NCI-H345 (cell line): ENCODE results near the gene RNF113B.
A peak's percentile ranks its signal among the peaks of the same experiment; 100 is the strongest.

Source experiments
- DNase-seq: peaks from one replicate; lab custom pipeline; 2025; lab: John Stamatoyannopoulos, UW

Gene RNF113B

DNA sequence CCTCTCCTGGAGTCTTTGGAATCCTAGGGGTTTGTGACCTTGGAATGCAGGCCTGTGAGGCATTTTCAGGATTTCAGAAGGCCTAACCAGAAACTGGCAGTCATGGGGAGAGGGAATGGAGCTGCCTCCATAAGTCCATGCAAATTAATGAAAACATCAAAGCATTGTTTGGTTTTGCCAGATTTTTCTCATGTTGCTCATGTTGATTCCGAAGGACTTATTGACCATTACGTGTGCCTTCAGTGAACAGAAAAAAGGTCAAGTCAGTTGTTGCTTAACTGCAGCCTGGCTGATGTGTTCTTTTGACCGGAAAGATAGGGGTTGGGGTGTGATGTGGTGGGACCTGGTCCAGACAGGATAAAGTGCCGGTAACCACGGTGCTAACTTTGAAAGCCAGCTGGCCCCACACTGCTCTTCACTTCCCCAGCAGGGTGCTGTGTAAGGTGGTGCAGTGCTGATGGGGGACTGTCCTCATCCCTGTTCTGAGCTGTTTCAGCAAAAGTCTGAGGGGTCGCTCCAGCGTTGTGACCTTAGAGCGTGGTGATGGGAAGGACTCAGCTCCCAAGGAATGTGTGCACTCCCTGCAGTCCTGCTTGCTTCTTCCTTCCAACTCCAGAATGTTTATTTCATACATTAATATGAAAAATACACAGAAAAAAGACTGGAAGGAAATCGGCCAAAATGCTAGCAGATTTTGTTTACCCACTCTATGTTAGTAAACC, 3.5 kb downstream of the RNF113B start:
- no peak for DNase-seq

DNA sequence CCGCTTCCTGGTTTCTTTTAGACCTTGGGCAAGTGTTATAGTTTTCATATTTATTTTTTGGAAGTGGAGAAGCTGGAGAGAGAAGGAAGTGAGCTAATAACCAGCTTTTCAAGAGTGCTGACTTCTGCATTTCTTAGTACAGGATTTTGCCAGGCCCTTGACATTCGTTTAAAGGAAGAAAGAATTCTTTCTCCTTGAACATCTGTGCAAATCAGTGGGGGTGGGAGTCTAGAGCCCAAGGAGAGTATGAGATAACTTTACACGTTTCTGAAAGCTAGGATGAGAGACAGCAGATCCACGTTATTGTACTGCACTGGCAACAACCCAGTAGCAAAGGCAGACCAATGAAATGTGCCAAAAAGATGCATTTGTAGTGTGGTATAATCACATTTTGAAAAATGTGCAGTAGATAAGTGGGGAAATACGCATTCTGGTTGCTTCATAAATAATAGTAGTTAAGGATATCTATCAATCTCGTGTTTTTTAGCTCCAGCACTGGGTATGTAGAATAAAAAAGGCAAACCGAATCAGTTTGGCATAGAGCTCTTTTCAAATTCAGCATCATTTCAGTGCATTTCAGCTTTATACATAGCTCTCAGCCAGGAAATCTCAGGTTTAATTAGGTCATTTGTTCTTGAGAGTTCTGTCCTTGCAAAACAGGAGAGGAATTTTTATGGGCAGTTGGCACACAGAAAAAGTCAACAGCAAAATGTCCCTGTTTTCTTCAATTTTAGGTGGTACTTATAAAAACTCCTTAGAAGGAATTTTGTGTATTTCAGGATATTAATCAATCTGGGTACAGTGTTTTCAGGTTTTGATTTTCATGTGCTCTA, 4.3 kb downstream of the RNF113B start:
- DNase-seq: no peak

DNA sequence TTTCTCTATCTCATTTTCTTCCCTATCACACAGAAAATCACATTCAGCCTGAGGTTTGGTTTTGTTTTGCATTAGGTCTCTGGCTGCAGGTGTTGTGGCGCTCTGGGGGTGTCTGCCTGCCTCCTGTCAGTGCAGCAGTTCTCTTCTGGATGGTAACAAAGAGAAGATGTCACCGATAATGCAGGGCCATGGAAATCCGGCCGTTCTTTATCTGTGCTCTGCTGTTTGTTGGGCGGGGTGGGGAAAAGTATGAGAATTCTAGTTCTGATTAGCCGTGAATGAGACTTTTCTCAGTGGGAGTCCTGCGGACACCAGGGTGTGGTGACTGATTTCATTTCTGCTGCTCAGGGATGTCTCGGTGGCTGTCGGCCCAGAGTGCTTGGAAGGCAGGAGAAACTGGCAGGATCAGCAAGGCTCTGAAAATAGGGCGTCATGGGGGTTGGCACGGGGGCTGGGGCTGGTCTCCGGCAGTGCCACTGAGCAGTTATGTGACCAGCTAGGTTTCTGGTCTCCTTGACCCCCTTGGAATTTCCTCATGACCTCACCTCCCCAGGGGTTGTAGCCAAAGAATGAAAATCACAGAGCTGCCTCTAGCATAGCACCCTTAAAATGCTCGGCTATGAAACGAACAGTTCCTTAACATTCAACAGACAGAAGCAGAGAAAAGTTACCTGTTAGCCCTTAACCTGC, 5.0 kb downstream of the RNF113B start:
- no peak for DNase-seq

DNA sequence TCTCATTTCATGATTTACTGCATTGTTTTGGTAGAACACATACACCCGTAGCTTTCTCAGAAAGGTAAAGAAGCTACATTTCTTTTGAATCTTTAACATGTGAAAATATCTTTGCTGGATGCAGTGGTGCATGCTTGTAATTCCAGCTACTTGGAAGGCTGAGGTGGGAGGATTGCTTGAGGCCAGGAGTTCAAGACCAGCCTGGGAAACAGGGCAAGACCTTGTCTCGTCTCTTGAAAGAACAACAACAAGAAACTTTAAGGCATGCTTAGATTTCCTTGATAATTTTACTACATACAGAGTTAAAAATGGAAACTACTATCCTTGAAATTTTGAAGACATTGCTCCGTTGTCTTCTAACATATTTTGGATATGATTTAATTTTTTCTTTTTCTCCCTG, 7.7 kb downstream of the RNF113B start:
- no peak for DNase-seq

DNA sequence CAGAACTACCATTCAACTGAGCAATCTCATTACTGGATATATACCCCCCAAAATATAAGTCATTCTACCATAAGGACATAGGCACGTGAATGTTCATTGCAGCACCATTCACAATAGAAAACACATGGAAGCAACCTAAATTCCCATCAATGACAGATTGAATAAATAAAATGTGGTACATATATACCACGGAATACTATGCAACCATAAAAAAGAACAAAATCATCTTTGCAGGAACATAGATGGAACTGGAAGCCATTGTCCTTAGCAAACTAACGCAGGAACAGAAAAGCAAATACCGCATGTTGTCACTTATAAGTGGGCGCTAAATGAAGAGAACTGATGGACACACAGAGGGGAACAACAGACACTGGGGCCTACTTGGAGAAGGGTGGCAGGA, 14.1 kb downstream of the RNF113B start:
- DNase-seq: no peak

DNA sequence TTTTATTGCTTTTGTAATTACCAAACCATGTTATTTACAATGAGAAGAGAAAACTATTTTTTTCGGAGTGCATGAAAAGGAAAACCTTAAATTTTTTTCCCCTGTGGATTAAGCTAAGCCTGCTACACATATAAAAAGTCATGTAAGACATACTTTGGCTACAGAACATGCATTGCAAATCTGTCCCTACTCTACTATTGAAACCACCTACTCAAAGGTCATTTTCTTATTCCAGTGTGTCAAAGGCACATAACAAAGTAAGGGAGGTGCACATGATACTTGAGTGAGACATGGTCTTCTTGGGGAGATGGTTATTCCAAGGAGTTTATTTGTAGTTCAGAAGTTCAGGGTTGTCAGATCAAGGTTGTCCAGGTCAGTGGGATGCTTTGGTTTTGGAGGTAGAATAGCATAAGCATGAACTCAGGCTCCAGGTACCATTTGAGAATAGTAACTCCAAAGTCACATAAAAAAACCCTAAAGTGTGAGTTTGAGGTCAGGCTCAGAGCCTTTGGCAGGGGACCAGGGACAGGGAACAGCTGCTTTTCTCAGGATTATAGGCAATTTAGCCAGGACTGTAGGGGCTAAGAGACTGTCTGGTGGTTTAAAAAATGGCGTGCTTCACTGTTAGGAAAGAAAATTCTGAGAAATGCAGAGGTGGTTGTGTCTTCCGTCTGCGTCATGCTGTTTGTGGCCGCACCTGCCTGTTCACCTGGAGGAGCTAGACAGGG, 18.7 kb downstream of the RNF113B start:
- no peak for DNase-seq

DNA sequence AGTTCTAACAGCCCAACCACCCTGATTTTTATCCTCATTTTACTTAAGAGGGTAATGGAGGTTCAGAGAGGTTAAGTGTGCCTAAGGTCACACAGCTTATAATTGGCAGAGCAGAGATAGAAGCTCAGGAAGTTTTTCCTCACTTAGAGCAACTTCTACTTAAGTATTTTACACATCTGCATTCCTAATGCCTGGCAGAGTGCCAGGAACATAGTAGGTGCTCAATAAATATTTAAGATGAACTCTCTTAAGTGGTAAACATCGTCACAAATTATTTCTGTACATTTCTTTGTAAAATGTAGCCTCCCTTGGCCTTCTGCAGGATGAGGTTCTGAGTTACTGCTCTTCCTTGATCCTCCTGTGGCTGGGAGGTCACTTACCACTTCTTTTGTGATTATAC, 19.5 kb downstream of the RNF113B start:
- no peak for DNase-seq

DNA sequence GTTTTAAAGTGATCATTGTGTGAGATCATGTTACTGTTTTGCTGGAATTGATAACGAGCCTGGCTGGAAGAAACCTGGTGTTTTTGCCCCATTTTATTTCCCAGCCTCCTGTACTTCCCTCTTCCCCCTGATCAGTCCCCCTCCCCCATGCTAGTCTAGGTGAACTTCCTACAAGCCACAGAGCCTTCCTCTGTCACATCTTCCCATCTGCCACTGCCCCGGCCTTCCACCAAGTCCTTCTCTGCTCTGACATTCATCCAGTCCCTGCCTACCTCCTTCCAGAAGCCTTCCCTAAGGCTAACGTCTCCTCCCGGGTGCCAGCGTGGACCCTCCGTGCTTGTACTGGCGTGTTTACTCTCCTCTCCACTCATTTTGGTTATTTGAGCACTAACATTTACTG, 19.9 kb downstream of the RNF113B start:
- no peak for DNase-seq

DNA sequence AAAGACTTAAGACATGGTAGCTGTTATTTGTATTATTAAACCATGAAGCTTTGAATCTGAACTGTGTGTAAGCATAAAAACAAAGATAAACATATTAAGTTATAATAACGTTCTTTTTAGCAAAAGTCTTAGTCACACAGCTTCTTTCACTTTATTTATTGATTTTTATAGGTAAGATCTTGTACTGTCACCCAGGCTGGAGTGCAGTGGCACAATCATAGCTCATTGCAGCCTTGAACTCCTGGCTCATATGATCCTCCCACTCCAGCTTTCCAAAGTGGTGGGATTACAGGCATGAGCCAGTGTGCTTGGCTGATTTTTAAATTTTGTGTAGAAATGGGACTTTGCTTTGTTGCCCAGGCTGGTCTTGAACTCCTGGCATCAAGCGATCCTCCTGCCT, 20.8 kb downstream of the RNF113B start:
- DNase-seq: no peak

DNA sequence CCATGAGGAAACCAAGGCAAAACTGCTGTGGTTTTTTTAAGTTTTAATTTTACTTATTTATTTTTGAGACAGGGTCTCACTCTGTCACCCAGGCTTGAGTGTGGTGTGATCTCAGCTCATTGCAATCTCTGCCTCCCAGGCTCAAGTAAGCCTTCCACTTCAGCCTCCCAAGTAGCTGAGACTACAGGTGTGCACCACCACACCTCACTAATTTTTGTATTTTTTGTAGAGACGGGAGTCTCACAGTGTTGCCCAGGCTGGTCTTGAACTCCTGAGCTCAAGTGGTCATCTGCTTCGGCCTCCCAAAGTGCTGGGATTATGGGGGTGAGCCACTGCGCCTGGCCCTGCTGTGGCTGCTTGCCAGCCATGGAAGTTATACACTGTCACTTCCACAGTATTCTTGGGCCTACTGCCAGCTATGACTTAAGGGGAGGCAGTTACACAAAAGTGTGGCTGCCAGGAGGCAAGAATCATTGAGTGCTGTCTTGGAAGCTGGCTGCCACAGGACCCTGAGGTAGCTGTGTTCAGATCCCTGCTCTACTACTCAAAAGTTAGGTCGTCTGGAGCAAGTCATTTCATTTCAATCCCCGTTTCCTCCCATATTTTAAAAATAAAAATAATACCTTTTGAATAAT, 21.5 kb downstream of the RNF113B start:
- DNase-seq: no peak

DNA sequence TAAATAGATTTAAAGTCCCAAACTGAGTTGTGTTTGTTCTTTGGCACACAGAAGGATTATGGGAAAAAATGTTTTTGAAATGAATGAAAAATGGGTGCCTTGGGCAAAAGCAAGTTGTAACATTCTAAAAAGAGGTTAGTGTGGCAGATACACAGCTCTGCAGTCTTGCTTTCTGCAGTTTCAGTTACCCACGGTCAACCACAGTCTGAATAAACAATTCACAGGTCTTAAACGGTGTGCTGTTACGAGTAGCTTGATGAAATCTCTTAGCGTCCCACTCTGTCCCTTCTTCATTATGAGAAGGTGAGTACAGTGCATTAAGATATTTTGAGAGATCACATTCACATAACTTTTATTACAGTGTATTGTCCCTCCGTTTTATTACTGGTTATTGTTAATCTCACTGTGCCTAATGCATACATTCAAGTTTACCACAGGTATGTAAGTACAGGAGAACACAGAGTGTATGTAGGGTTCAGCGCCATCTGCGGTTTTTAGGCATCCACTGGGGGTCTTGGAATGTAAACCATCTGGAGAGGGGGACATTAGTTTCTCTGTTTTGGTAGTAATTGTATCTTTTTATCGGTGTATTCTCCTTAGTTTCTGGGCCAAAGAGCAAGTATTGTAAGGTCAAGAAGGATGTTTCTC, 26.1 kb downstream of the RNF113B start:
- no peak for DNase-seq

DNA sequence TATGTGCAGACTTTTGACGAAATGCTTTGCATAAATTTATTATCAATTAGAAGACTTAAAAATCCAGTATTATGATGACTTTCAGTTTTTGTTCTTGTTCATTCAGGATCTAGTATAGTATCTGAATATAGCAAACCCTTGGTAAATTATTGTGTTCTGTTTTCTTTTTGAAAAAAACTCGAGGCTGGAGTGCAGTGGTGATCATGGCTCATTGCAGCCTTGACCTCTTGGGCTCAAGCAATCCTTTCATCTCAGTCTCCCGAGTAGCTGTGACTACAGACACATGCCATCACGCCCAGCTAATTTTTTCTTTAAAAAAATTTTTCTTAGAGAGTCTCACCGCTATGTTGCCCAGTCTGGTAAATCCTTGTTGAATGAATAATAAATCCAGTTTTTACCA, 29.5 kb downstream of the RNF113B start:
- no peak for DNase-seq

DNA sequence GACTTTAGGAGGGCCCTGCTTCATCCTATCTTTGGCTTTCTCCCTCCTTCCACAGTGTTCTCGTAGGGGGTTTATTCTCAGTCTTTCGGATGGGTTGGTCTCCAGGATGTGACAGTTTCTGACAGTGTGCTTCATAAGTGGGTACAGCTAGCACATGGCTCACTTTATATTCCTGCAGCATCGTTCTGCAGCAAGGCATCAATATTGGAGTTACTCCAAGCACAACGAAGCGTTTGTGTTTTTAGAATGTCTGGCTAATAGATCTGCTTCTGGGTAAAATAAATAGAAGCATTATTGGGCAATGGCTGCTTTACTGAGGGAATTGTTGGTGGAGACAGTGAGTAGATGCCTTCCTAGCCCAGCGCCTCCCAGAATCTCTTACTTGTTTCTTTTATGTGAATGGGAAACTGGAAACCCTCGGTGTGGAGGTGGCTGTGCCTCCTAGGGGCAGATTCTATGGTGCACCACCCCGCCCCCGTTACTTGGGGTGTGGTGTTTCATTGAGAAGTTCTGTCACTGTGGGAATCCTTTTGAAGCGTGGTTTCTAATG, 32.2 kb downstream of the RNF113B start:
- DNase-seq: peak; percentile 45

DNA sequence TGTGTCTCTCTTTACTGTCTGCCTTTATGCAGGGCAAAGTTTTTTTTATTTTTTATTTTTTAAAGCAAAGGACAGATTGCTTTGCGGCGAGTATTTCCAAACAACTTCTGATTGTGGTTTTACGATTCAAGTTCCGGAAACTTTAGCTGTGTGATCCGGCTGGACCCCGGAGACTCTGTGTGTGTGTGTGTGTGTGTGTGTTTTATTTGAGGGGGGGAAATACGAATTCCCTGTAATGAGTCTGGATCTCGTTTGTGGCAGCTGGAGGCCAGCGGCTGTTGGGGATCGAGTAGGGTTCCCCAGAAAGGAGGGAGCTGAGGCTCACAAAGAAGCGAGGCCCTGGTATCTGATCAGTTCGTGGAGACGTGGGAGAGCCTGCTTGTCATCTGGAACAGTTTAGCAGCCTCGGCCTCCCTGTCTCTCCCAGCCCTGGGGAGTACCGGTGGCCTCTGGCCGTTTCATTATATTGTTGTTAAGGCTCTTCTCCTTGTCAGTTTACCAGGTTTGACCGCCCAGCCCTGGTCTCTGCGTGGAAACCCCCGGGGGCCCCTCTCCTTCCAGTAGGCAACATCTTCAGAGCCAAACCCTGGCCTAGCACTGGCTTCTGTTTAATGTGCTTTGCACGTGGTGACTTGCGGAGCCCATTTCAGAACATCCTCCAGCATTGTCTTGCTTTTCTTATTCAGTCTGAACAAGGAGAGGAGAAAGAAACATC, 32.9 kb downstream of the RNF113B start:
- no peak for DNase-seq

DNA sequence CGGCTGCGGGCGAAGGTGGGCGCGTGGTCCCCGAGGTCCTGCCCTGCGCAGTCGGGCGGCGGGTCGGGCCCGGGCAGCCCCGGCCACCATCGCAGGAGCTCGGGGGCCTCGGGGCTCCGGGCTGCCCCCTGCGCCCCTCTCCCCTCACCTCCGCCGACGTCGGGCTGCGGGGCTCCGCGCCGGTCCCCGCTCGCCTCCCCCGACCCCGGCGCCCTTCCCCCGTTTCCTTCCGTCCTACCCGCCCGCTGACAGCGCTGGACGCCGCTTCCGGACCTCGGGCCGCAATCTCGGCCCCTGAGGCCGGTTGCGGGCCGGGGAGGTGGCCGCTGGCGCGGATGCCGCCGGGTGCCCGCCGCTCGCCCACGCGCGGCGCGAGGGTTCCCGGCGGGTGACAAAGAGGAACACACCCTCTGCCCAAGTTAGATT, 33.5 kb downstream of the RNF113B start:
- no peak for DNase-seq

DNA sequence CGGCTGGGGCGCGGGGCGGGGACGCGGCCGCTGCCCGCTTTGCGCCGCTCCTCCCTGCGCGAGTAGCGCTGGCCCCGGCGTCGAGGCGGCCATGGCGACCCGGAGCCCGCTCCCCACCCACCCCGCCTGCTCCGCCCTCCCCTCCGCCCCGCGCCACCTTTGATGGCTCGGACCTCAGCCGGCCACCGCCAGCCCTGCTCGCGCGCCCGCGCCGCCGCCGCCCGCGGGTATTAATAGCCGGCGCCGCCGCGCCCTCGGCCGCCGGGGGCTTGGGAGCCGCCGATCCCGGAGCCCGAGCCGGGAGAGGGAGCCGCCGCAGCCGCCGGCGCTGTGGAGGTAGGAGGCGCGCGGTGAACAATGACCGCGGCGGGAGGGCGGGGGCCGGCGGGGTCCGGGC, 33.9 kb downstream of the RNF113B start:
- peak; percentile 50 for DNase-seq

DNA sequence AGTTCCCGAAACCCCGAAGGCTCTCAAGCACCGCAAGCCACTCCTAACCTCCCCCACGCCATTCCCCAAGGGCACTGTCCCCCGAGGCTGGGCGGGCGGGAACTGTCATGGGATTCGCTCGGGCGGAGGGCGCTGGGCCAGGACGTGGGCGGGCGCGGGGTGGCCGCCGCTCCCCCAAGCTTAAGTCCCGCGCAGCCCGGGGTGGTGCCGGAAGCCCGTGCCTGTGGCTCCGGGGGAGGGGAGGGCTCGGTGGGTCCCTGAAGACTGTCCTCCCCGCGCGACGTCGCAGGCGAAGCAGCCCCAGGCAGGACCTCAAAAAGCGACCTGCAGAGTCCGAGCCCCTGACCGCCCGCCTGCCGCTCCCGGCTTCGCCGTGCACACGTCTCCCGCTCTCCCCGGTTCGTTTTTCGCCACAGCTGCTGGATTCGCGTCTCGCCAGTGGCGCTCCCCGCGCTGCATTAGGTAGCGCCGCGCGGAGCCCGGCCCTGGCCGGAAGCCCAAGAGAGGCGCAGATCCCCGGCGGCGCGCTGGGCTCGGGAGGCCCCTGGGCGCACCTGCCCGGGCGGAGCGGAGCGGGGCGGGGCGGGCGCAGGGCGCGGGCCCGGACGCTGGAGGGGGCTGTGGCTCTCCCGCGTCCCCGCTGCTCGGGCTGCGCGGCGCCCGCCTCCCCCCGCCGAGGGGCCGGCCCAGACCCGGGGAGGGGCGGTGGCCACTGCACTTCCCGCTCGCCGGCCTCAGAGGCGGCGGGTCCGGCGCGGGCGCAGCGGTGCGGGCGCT, 34.5 kb downstream of the RNF113B start, which contains the start of gene FARP1:
TSS of gene FARP1 (plus strand) at position 715 of the 777 bp plus-strand sequence. CDS start 70,149 bp downstream, outside the sequence.
- peak; percentile 91 for DNase-seq

DNA sequence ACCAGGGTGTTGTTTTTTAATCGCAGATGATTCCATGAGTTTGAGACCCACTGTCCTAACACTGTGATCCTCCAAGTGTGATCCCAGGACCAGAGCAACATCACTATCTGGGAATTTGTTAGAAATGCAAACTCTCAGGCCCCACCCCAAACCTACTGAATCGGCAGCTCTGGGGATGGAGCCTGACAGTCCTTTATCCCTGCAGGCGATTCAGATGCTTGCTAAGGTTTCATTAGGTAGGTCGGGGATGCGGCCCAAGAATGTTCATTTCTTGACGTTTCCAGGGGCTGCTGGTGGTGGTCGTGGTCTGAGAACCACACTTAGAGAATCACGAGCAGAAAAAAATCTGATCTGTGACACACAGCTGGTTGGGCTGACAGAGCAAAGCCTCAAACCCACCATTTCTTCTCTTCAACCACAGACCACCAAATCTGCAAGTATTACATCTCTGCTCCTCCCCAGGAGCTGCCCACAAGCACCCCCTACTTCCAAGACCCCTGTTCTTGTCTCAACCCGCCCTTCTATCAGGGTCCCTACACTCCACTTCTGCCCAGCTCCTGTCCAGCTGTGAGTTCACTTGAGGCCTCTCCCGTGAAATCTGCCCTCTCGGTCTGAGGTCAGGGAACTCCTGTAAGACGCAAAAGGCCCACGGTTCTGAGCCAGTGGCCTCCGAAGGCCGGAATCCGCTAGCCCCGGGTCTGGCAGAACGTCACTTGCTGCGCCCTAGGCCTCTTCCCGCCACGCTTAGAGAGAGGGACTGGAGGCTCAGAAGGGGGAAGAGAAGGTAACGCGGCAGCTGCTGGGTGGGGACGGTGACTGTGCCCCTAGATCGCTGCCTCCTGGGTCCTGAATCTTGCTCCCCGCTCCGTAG, 35.3 kb downstream of the RNF113B start:
- no peak for DNase-seq
